ENCODE data around the gene MEF2D. TPM values are rescaled to one million over a fixed set of nuclear protein-coding genes. Genes with fewer than 3 reads are reported as not detected.

Gene MEF2D
- total RNA-seq, 1 donor from 2014 or later: 26.6 TPM

- no peaks in the 10 kb centered on the region for H3K9me3 Mint-ChIP-seq (ENCODE audit: low read depth)
- no peak for TF ChIP-seq CTCF (IDR thresholded peaks at IDR 0.05; ENCODE audit: unreplicated experiment)
- H3K4me1 Mint-ChIP-seq (ENCODE audit: low read depth): peaks cover 4% of the 10 kb centered on the region
- peaks cover 4% of the 10 kb centered on the region for H3K36me3 Mint-ChIP-seq (ENCODE audit: insufficient read depth)
- H3K27me3 Mint-ChIP-seq: no peaks in the 10 kb centered on the region
- H3K4me3 Mint-ChIP-seq (ENCODE audit: low read depth): no peak overlapping the region
- DNase-seq (ENCODE audit: low spot score, unreplicated experiment): no peak
- no peak overlapping the region for H3K27ac Mint-ChIP-seq
Observed at GRCh38 chr1:156461109-156461508, 39.5 kb downstream of the MEF2D start.

GRCh38 chr1:156460525-156460924 is 40.0 kb downstream of the MEF2D start:
- no peak for DNase-seq (ENCODE audit: low spot score, unreplicated experiment)
- Mint-ChIP-seq H3K27ac (no peak overlapping the region), H3K36me3 (ENCODE audit: insufficient read depth) (peaks cover 2% of the 10 kb centered on the region), H3K4me1 (ENCODE audit: low read depth) (peaks cover 5% of the 10 kb centered on the region), H3K9me3 (ENCODE audit: low read depth) (no peaks in the 10 kb centered on the region), H3K27me3 (no peaks in the 10 kb centered on the region), H3K4me3 (ENCODE audit: low read depth) (no peak overlapping the region)
- no peak for TF ChIP-seq CTCF (IDR thresholded peaks at IDR 0.05; ENCODE audit: unreplicated experiment)

- H3K27me3 Mint-ChIP-seq: peaks cover 8% of the 10 kb centered on the region
- H3K9me3 Mint-ChIP-seq (ENCODE audit: low read depth): no peaks in the 10 kb centered on the region
- peaks cover 5% of the 10 kb centered on the region for H3K4me1 Mint-ChIP-seq (ENCODE audit: low read depth)
- no peak for DNase-seq (ENCODE audit: low spot score, unreplicated experiment)
- no peaks in the 10 kb centered on the region for H3K36me3 Mint-ChIP-seq (ENCODE audit: insufficient read depth)
- no peak for TF ChIP-seq CTCF (IDR thresholded peaks at IDR 0.05; ENCODE audit: unreplicated experiment)
- H3K27ac Mint-ChIP-seq: peak overlapping the region; percentile 82
- H3K4me3 Mint-ChIP-seq (ENCODE audit: low read depth): peak overlapping the region; percentile 44
Observed at GRCh38 chr1:156458181-156458503, 42.4 kb downstream of the MEF2D start.

- peak overlapping the region; percentile 99 for H3K27ac Mint-ChIP-seq
- no peaks in the 10 kb centered on the region for H3K36me3 Mint-ChIP-seq (ENCODE audit: insufficient read depth)
- peaks cover 13% of the 10 kb centered on the region for H3K27me3 Mint-ChIP-seq
- H3K4me3 Mint-ChIP-seq (ENCODE audit: low read depth): peak overlapping the region; percentile 81
- peak; percentile 86 for DNase-seq (ENCODE audit: low spot score, unreplicated experiment)
- H3K9me3 Mint-ChIP-seq (ENCODE audit: low read depth): no peaks in the 10 kb centered on the region
- no peak for TF ChIP-seq CTCF (IDR thresholded peaks at IDR 0.05; ENCODE audit: unreplicated experiment)
- peaks cover 5% of the 10 kb centered on the region for H3K4me1 Mint-ChIP-seq (ENCODE audit: low read depth)
Observed at GRCh38 chr1:156456625-156457465, 43.7 kb downstream of the MEF2D start.

GRCh38 chr1:156455362-156455761 is 45.2 kb downstream of the MEF2D start:
- Mint-ChIP-seq H3K4me1 (ENCODE audit: low read depth) (peaks cover 5% of the 10 kb centered on the region), H3K36me3 (ENCODE audit: insufficient read depth) (no peaks in the 10 kb centered on the region), H3K27me3 (peaks cover 28% of the 10 kb centered on the region), H3K27ac (no peak overlapping the region), H3K9me3 (ENCODE audit: low read depth) (no peaks in the 10 kb centered on the region), H3K4me3 (ENCODE audit: low read depth) (no peak overlapping the region)
- DNase-seq (ENCODE audit: low spot score, unreplicated experiment): no peak
- no peak for TF ChIP-seq CTCF (IDR thresholded peaks at IDR 0.05; ENCODE audit: unreplicated experiment)

Data from progenitor cell of endocrine pancreas (in vitro differentiated cells).